T-helper 1 cell treated with Interleukin-12 subunit alpha and Interleukin-12 subunit beta and Interleukin-4 antibody, amounts not matched to agents 30 ng/mL and 1 ng/mL, for 36 hours (primary cell): Measurements from ENCODE around the gene SPINK8. TPM values are rescaled to one million over a fixed set of nuclear protein-coding genes. Genes with fewer than 3 reads are reported as not detected.
"Not testable (repeated sequence)": the region's sequence is repeated elsewhere in the genome, so short reads cannot be mapped to it uniquely, and the experiment has no call there.

ENCODE experiments used
- intact Hi-C: fragments of 100-400 bp; cut with micrococcal nuclease; formaldehyde crosslinking; loops from one replicate; pipeline ENCODE4 v1.15.1; 2024
- total RNA-seq: library from RNA; stranded (reverse); gene quantifications from 2 replicates; pipeline ENCODE4 v1.2.3, GENCODE V29; 2022

Gene SPINK8
- total RNA-seq, 1 donor from 2014 or later: not detected

DNA sequence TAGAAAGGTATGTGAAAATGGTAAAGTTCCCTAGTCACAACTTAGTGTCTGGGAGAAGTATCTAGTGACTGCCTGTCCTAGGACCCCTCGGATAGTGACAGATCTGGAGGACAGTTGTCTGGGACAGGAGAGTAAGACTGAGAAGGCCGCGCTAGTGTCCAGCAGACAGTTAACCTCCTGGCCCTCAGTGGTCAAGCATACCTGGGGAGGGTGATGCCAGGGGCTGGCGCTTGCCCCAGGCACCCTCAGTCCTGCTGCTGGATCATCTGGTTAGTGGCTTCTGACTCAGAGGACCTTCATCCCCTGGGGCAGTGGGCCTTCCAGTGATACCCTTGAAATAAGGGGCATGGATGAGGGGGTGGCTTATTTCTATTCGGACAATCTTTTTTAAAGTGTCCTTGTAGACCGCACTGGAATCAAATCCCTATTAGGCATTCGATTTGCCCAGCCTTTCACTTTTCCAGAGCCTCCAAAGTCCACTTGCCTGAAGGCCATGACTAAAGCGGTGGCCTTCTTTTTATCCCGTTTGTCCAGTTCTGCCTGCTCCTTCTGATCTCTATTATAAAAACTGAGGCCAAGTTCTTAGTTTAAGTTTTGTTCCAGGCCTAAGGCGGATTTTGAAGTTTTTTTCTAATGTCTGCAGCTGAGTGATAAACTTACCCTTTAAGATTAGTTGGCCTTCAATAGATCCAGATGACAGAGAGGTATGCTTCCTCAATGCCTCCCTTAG lies 1.6 kb downstream of the SPINK8 start:
- intact Hi-C loops: not testable (repeated sequence)

DNA sequence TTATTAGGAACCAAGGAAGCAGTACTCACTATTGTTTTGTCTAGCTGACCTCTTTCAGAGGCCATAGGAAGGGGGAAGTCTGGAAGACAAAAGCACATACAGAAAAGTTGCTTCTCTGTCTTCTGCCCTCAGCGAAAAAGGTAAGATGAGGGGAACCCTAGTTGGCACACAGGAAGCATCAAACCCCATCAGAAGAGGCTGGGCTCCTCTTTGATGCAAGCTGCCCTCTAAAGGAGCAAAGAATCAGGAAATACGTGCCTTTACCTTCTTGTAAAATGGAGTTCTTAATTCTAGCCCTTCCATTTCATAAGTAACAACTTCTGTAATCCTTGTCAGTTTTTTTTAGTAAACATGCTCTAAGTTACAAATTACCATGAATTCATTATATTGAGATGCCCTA lies 12.5 kb downstream of the SPINK8 start:
- intact Hi-C loops: no loop called here

DNA sequence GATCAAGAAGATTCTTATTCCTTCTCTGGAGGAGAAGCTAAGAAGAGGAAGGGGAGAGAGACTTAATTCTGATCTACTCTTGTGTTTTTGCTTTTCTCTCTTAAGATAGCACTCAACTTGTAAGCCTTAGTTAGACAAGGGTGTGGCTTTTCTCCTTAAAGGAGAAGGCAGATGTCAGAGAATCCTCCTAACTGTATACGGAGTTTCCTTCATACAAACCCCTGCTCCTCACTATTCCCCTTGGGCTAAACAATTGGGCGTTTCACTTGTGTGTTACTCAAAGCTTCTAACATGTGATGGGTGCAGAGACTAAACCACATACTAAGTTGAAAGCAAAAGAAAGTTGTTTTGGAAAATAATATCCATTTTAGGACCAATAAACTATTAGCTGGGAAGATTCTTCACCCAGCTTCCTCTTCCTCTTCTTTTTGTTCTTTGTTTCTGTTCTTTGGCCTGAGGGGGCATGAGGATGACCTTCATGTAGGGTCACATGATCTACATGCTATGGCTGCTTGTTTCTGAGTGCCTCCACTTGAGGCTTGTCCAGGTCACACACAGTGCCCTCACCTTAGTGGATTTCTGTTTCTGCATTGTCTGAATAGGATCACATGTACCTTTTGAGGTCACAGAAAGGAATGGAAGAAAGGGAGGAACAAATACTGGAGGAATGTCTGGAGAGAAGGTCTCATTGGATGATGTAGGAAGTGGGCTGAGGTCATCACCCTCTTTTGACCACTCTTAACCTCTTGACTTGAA lies 14.6 kb downstream of the SPINK8 start:
- intact Hi-C loops: no loop called here

DNA sequence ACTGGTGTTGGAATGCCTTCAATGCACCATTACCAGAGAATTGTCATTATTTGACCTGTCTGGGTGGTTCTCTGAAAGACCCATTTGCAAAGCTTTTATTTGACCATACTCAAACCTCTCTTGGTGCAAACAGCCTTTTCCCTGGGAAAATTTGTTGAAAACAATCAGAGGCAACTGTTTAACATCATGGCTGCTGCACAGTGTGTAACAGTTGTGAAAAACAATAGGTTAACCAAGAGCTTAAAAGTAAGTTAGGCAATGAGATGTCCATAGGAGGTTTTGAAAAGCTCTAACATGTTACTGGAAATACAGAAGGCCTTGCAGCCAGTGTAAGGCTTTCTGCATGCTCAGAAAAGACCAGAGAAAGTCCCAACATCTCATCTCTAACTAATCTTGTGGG lies 18.9 kb downstream of the SPINK8 start:
- intact Hi-C loops: no loop called here

DNA sequence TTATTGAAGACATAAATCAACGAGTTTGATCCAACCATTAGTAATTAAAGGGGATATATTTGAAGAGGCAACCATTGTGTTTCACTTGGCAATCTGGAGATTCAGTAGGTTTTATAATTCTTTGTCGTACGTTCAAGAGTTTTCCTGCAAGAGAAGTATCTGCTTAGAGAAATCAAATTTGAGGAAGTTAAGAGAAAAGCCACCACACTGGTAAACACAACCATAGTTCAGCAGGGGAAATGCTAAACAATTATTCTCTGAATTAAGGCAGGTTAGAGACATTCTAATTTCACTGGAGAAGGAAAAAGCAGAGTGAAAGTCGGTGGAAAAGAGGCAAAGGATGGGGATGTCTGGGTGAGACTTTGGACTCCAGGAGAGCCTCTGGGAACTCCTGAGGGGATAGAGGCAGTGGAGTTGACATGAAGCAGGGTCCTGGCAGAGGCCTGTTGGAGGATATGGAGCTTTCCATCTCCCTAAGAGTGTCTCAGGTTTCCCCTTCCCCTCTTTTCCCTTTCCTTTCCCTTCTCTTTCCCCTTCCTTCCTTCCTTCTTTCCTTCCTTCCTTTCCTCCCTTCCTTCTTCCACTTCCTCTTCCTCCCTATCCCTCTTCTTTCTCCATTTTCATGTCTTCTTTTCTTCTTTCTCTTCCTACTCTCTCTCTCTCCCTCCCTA lies 26.5 kb downstream of the SPINK8 start:
- intact Hi-C loops: loop anchor here (10.0 kb wide), 1 partner anchor 378 kb away; the partner anchor contains the start of gene NCKIPSD

DNA sequence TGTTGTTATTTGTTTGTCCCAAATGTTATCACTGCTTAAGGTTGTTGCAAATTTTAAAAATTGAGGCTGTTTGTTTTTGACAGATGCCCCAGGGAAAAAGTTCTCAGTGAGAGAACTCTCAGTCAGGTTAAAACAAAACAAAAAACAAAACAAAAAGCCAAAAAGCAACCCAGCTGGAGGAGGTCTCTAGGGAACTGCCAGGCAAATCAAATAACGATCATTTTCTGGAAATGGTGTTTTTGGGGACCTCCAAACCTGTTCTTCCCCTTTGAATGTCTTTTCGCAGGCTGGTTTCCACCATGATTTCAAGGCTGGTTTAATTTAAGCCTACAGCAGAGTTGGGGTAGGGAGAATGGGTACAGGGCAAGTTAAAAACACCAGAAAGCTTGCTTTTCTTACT lies 27.2 kb downstream of the SPINK8 start:
- intact Hi-C loops: loop anchor here (10.0 kb wide), 1 partner anchor 379 kb away; the partner anchor contains the start of gene NCKIPSD

DNA sequence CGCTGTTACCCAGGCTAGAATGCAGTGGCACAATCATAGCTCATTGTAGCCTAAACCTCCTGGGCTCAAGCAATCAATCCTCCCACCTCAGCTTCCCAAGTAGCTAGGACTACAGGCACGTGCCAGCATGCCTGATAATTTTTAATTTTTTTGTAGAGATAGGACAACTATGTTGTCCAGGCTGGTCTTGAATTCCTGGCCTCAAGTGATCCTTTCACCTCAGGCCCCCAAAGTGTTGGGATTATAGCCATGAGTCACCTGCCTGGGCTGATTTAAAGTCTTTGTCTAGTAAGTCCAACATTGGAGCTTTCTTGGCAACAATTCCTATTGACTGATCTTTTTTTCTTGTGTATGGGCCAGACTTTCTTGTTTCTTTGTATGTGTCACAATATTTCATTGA lies 28.1 kb downstream of the SPINK8 start:
- intact Hi-C loops: loop anchor here (10.0 kb wide), 1 partner anchor 379 kb away; the partner anchor contains the start of gene NCKIPSD

DNA sequence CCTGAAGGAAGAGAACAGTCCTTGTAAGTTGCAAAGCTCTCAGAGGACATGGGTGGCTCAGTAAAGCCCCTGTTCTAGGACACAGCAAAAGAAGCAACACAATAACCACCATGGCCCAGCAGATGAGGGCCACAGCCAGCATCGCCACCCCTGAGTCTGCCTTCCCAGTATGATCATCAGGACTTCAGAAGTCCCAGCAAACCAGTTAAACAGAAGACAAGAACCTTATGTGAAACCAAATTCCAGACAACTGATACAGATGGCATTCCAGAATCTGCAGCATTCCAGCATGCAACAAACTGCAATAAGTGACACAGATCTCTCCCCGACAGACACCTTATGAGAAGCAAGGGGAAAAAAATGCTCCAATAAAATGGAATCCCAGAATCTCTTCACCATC lies 30.4 kb downstream of the SPINK8 start:
- intact Hi-C loops: loop anchor here (5.0 to 10.0 kb wide), 4 partner anchors 354 to 921 kb away; partner anchors contain the start of genes NCKIPSD, PTPN23 and SMARCC1

DNA sequence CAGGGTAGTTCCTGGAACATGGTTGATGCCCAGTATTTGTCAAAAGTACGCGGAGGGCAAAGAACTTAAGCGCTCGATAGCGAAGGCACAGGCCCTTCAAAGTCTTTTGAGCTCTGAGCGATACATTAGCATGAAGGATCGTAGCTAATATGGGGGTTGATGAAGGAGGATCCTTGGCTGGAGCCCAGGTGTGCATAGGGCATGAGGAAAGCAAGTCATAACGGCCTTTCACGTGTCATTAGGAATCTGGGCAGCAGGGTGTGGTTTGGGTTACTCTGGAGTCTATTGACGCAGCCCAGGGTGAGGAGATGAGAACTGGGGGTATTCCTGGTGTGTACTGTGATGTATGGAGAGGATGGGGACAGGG lies 31.7 kb downstream of the SPINK8 start:
- intact Hi-C loops: loop anchor here (1.0 to 10.0 kb wide), 11 partner anchors 28 to 919 kb away; partner anchors contain the start of genes ATRIP, CDC25A, NCKIPSD and PTPN23

DNA sequence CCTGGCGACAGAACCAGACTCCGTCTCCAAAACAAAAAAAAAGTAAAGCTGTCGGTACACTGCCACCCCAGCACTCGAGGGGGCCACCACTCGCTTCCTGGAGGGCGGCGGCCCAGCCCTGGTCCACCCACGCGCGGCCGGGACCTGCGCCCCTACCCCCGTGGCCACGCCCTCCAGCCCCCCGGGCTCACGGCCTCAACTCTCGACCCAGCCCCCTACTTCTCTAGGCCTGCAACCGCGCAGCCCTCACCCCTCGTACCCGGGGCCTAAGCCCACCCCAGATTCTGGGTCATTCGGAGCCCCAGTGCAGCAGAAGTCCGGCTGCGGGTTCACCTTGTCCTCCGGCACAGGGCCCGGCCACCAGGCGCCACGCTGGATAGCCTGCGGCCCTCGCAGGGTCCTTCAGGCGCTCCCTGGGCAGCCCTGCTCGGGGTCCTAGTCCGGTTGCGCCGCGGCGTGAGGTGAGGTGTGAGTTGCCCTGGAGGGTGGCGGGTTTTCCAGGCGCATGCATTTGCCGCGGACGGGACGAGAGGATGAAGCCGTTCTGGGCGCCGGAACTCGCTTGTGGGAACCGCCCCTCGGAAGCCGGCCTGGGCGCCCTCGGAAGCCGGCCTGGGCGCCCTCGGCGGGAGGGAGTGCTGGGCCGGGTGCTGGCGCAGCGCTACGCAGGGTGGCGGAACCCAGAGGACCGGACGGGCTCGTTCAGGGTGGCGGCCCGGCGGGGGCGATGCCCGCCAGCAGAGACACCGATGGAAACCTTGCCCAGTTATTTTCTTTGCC lies 32.3 kb downstream of the SPINK8 start, which contains the start of gene NME6:
Gene NME6, minus strand, starts transcription at position 348 of the 780 bp plus-strand sequence.
- intact Hi-C loops: loop anchor here (1.0 to 10.0 kb wide), 11 partner anchors 28 to 919 kb away; partner anchors contain the start of genes ATRIP, CDC25A, NCKIPSD and PTPN23

DNA sequence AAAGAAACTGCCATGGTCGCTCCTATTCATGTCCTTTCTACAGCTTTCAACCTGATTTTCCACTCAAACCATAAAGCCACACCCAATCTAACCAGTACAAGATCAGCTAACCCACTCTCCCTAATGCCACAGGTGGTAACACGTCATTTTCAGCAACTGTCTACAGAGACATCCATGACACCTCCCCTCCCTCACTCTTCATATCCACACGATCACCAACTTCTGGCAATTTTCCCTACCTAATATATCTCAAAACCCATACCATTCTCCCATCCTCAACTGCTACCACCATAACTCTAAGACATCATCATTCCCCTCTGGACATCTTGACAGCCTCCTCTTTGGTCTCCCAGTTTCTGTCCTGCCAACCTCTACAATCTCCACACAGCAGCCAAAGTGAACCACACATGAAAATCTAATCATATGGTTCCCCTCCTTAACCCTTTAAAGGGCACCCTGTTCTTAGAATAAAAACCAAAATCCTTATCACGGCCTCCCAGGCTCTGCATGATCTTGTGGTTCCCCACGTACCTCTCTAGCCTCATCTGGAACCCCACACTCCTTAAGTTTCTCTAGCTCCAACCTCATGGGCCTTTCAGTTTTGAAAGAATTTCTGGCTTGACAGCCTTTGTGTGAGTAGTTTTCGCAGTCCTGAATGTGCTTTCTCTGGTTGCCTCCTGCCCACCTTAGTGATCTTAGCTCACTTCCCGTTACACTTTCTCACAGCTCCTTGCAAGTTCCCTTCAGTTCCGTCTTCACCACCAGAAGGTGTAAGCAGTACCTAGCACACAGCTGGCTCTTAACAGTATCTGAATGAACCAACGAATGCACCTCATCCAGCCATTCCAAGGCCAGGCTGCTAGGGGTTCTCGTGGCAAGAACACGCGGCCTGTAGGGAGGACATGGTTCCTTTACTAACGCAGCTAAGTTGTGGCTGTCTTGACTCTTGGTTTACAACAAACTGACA lies 33.4 kb downstream of the SPINK8 start:
- intact Hi-C loops: loop anchor here (1.0 to 10.0 kb wide), 10 partner anchors 32 to 918 kb away; partner anchors contain the start of genes CCDC51, IP6K2, NCKIPSD and PTPN23

DNA sequence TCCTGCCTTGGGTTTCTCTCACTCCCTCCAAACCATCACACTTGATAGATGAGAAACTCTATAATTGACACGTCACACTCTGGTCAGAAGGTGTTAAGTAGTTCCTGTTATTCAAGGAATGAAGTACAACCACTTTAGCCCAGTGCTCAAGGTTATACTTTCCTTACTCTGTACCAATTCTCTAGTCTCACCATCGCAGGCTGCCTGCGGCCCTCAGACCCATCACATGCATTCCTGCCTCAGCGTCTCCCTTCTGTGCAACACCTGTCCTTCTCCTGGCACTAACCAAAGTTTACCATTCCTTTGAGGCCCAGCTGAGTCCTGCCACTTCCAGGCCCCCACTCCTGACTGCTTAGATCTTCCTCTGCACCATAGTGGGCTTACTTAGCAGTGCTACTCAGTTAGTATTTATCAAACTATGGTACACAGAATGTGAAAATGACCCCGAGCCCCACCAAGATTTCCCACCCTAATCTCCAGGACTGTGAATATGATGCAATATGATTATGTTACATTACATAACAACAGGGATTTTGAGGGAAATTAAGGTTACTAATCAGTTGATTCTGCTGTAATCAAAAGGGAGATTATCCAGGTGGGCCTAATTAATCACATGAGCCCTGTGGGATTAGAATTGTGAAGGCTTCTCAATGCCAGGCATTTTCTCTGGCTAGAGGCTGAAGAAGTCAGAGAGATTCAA lies 36.2 kb downstream of the SPINK8 start:
- intact Hi-C loops: no loop called here

DNA sequence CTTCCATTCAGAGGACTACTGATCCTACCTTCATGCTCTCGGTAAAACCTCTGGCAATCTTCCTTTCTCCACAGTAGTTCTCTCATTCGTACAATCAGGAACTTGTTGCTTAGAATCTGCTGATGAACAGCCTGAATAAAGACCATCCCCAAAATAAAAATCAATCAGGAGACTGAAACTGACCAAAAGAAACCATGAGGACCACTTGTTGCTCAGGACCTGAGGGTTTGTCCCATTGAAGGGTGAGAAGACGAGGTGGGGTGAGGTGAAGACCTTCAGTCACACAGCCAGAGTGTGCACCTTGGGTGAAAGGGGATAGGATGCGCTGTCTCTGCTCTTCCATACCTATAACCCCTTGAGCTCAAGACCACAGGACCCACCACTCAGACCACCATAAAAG lies 36.8 kb downstream of the SPINK8 start:
- intact Hi-C loops: no loop called here

DNA sequence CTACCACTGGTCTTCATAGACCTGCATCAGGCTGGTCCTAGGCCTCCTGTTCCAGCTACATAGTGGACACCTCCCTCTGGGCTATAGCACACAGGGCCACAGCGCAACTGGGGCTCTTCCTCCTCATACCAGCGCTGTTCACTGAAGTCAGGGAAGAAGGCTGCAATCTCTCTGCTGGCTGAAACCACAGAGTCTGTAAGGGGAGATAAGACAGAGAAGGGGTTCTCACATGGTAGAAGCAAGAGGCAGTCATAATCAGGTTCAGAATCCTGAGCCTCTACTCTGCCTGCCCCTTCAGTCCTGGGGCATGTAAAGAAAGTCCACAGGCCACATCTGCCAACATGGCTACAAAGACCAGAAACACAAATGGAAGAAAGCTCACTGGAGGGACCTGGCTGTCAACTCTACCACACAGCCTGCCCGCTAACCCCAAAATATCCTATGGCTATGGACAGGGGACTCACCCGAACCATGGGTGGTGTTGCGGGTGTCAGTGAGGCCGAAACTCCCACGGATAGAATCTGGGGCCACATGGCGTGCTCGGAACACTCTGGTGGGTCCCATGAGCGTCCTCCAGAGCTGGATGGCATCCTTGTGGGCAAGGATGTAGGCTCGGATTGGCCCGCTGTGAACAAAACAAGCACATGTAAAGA lies 38.7 kb downstream of the SPINK8 start:
- intact Hi-C loops: no loop called here

DNA sequence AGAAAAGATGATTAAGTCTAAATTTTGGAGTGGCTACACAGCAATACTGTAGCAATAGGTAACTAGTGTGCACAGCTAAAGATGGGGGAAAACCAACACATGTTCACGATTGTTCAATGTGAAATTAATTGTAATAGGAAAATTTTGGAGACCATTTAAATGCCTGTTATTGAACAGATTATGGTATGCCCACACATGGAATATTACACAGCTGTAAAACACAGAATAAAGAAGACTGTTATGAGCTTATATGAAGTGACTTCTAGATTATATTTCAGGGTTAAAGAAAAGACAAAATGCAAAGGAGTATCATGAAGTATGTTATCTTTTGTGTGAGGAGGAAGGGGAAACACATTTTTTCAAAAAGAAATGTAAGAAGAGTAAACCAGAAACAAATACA lies 43.8 kb downstream of the SPINK8 start:
- intact Hi-C loops: no loop called here

DNA sequence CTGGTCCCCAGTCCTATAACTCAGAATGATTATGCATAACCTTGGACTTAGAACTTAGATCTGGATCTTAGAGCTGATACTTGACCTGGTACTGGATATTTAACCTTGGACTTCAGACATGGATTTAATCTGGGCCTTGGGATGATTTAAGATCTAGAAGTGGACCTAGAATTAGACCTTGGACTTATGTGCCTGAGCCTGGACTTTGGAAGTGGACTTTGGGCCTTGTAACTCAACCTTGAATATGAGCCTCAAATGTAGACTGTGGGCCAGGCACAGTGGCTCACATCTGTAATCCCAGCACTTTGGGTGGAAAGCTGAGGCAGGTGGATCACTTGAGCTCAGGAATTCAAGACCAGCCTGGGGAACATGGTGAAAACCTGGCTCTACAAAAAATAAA lies 46.4 kb downstream of the SPINK8 start:
- intact Hi-C loops: no loop called here

DNA sequence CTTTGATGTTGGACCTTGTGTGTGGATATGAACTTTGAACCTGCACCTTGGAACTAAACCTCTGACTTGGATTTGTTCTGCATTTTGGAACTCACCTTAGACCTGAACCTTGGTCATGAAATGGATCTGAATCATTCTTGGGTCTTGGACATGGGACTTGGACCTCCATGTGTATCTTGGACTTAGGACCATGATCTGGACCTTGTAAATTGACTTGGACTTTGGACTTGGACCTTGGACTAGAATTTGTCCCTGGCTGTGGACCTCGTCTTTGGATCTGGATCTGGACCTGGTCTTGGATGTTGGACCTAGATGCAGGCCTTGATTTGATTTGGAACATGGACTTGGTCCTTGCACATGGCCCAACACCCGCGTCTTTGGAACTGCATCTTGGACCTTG lies 47.2 kb downstream of the SPINK8 start:
- intact Hi-C loops: no loop called here

DNA sequence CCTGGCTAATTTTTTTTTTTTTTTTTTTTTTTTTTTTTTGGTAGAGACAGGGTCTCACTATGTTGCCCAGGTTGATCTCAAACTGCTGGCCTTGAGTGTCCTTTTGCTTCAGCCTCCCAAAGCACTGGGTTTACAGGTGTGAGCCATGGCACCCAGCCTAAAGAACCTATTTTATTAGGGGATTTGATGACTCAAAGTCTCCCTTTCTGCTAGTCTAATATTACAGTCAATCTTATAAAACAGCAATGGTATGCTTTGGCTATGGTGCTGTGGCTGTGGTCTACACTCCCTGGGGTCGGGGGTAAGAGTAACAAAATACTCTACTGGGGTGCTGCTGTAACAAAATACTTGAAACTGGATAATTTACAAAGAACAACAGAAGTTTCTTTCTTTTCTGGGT lies 47.8 kb downstream of the SPINK8 start:
- intact Hi-C loops: no loop called here
